HepG2 (cell line): Measurements from ENCODE around the gene RGL1. TPM values are rescaled to one million over a fixed set of nuclear protein-coding genes. Genes with fewer than 3 reads are reported as not detected.

ENCODE experiments used
- ATAC-seq: fragments of 200-7000 bp; cut with Tn5 transposase; 3 replicates; pipeline ENCODE4 v1.9.1; 2020; ENCODE audit warnings: mild to moderate bottlenecking, moderate library complexity
- BruUV-seq: library from RNA; stranded (reverse); fragments of 400-500 nt; replicated peaks from 2 replicates; lab custom pipeline; 2021; lab: Mats Ljungman, UMichigan
- CTCF ChIA-PET: fragments of 300-600 bp; formaldehyde crosslinking; extraction: SDS; loops from one replicate; lab custom pipeline; 2021; ENCODE audit warnings: low total read pairs, inconsistent platforms, low intra/inter-chr PET ratio; lab: Yijun Ruan, JAX
- POLR2A ChIA-PET: fragments of 350-600 bp; sonication (Branson Sonifier 250); formaldehyde crosslinking; loops from one replicate; lab custom pipeline; 2020; ENCODE audit warnings: antibody characterized with exemption, inconsistent platforms; lab: Yijun Ruan, JAX
- DNase-seq: peaks from one replicate; pipeline ENCODE4 v3.0.0-alpha.2; 2015; ENCODE audit warnings: low spot score
- FAIRE-seq: peaks from 3 replicates; lab custom pipeline; 2011; peaks lifted over from hg19 to GRCh38; lab: Jason Lieb, UNC
- H2AFZ ChIP-seq: one replicate; pipeline ENCODE4 v1.6.1; 2011; ENCODE audit warnings: low read length, inconsistent platforms
- H3K27ac ChIP-seq: fragments of 300-600 bp; 3 replicates; pipeline ENCODE4 v1.8.0; 2011; ENCODE audit warnings: mixed run types, mild to moderate bottlenecking, mixed read lengths, low read length, inconsistent platforms; ENCODE audit not compliant: insufficient read depth; ENCODE audit errors: extremely low read length
- H3K27me3 ChIP-seq, 2 experiments: fragments of 200-600 bp in 1 of 2; 2 replicates in 1 of 2; 3 replicates in 1 of 2; pipeline versions ENCODE4 v1.6.0 to v1.8.0; 2011; ENCODE audit warnings: low read length in 2 of 2, mild to moderate bottlenecking in 2 of 2, moderate library complexity in 2 of 2, inconsistent platforms in 1 of 2; ENCODE audit not compliant: insufficient read depth in 2 of 2, control insufficient read depth in 1 of 2
- H3K36me3 ChIP-seq, 2 experiments: fragments of 200-600 bp in 1 of 2; replicated peaks in 1 of 2; 2 replicates in 1 of 2; 3 replicates in 1 of 2; pipeline versions ENCODE4 v1.5.1 to v1.8.0; 2011; ENCODE audit warnings: low read length in 2 of 2, inconsistent platforms in 1 of 2; ENCODE audit not compliant: insufficient read depth in 2 of 2, control insufficient read depth in 1 of 2
- H3K4me1 ChIP-seq: 2 replicates; pipeline ENCODE4 v1.5.1; 2012; ENCODE audit warnings: low read length, inconsistent platforms; ENCODE audit not compliant: insufficient read depth
- H3K4me2 ChIP-seq: 2 replicates; pipeline ENCODE4 v1.6.0; 2011; ENCODE audit warnings: low read depth, low read length, inconsistent platforms
- H3K4me3 ChIP-seq, 3 experiments: fragments of 200-600 bp in 1 of 3; sonication (generic), shearing (Covaris generic) in 1 of 3; replicated peaks in 1 of 3; 2 replicates each; pipeline ENCODE4 v1.5.1; 2011 to 2016; ENCODE audit warnings: low read length in 3 of 3, inconsistent platforms in 2 of 3, low read depth in 2 of 3, mild to moderate bottlenecking in 2 of 3, control low read depth in 1 of 3, mixed read lengths in 1 of 3; ENCODE audit not compliant: insufficient read depth in 1 of 3
- H3K79me2 ChIP-seq: one replicate; pipeline ENCODE4 v1.6.1; 2011; ENCODE audit warnings: low read length, inconsistent platforms; ENCODE audit not compliant: insufficient read depth
- H3K9ac ChIP-seq: 2 replicates; pipeline ENCODE4 v1.6.0; 2011; ENCODE audit warnings: mild to moderate bottlenecking, low read depth, low read length, inconsistent platforms; ENCODE audit not compliant: insufficient read depth
- H3K9me3 ChIP-seq: 2 replicates; pipeline ENCODE4 v1.5.1; 2012; ENCODE audit warnings: mild to moderate bottlenecking, low read length
- H4K20me1 ChIP-seq: 2 replicates; pipeline ENCODE4 v1.6.0; 2011; ENCODE audit warnings: inconsistent platforms, mild to moderate bottlenecking, low read length, moderate library complexity; ENCODE audit not compliant: insufficient read depth
- AHR ChIP-seq: IDR thresholded peaks from 2 replicates; pipeline ENCODE4 v1.6.1; 2018; ENCODE audit warnings: missing genetic modification reagents, missing compliant biosample characterization
- DPF2 ChIP-seq: sonication (generic); formaldehyde crosslinking; IDR thresholded peaks from 2 replicates; pipeline ENCODE4 v1.4.0; 2020; ENCODE audit warnings: mild to moderate bottlenecking, low read depth, missing genetic modification reagents, borderline replicate concordance
- EED ChIP-seq: sonication (generic); formaldehyde crosslinking; IDR thresholded peaks from 2 replicates; pipeline ENCODE4 v1.5.0; 2020; ENCODE audit warnings: mild to moderate bottlenecking, missing genetic modification reagents
- FOXM1 ChIP-seq: sonication (generic); formaldehyde crosslinking; IDR thresholded peaks from 2 replicates; pipeline ENCODE4 v1.5.0; 2020; ENCODE audit warnings: missing genetic modification reagents
- GATAD1 ChIP-seq: IDR thresholded peaks from 2 replicates; pipeline ENCODE4 v1.6.1; 2016; ENCODE audit warnings: missing genetic modification reagents, missing compliant biosample characterization
- ZKSCAN8 ChIP-seq: IDR thresholded peaks from 2 replicates; pipeline ENCODE4 v1.6.1; 2016; ENCODE audit warnings: borderline replicate concordance, missing genetic modification reagents, missing compliant biosample characterization
- ZNF24 ChIP-seq: fragments of 450-650 bp; IDR thresholded peaks from 2 replicates; pipeline ENCODE4 v1.6.1; 2017; ENCODE audit warnings: antibody characterized with exemption, mild to moderate bottlenecking
- ZNF547 ChIP-seq: sonication (generic); formaldehyde crosslinking; IDR thresholded peaks from 2 replicates; pipeline ENCODE4 v1.5.1; 2020; ENCODE audit warnings: mild to moderate bottlenecking, missing genetic modification reagents
- ZNF646 ChIP-seq: sonication (generic); formaldehyde crosslinking; IDR thresholded peaks from 2 replicates; pipeline ENCODE4 v1.9.0; 2021; ENCODE audit warnings: mild to moderate bottlenecking, missing genetic modification reagents
- WGBS: methylation state at CpG from one replicate; pipeline ENCODE4 v1.1.6; 2017; ENCODE audit warnings: low lambda C conversion rate; 5-methylcytosine and 5-hydroxymethylcytosine counted together
- in situ Hi-C: cut with HindIII; loops from 2 replicates; pipeline ENCODE4 v1.10.0; 2017; ENCODE audit warnings: low pct_unique_long_range_greater_than_20kb; ENCODE audit not compliant: extremely low pct_ligation_motif_present
- intact Hi-C: fragments of 100-400 bp; cut with micrococcal nuclease; formaldehyde crosslinking; loops from one replicate; pipeline ENCODE4 v1.10.0; 2022; ENCODE audit not compliant: unreplicated experiment
- polyA plus RNA-seq, 8 experiments: library from polyadenylated mRNA; depleted of rRNA in 3 of 8; stranded (reverse) in 7 of 8; unstranded in 1 of 8; fragments of >200 nt; fragmentation: Illumina TruSeq in 4 of 8; extraction: Trizol in 4 of 8; gene quantifications; 2 replicates each; pipeline versions ENCODE4 v1.2.1 to v1.2.3, GENCODE V29; 2011 to 2016; ENCODE audit warnings: low read depth in 4 of 8, missing spikeins in 1 of 8, mixed read lengths in 1 of 8; ENCODE audit not compliant: insufficient read depth in 1 of 8
- total RNA-seq, 5 experiments: library from RNA; depleted of rRNA; stranded (reverse); fragments of >200 nt; fragmentation: Illumina TruSeq; extraction: Trizol; gene quantifications; 2 replicates each; pipeline ENCODE4 v1.2.3, GENCODE V29; 2016; ENCODE audit warnings: low read depth in 1 of 5

RGL1 gene
- total and polyA plus RNA-seq, 2 of the 13 experiments (the other 11 are each of a cell fraction or from before 2014, with no cell fraction given), result 3.5 to 4.7 TPM

- WGBS, result 51% methylated on average over 4 of the region's 4 CpGs
- FAIRE-seq (no peak), DNase-seq (no peak), ATAC-seq (no peak)
- ChIA-PET CTCF (no interaction called here), POLR2A (no interaction called here)
- Histone ChIP-seq H3K4me2 (no peak overlapping the region), H3K4me1 (no peaks in the 10 kb centered on the region; the same call in 1 of the 2 replicates), H4K20me1 (no peaks in the 10 kb centered on the region), H3K9ac (no peak overlapping the region), H3K27me3 (no peaks in the 10 kb centered on the region), H3K36me3 (no peaks in the 10 kb centered on the region), H2AFZ (no peak overlapping the region), H3K4me3 (no peak overlapping the region), H3K9me3 (no peaks in the 10 kb centered on the region), H3K27ac (no peak overlapping the region), H3K79me2 (no peaks in the 10 kb centered on the region)
- intact Hi-C loops, result no loop called here
- in situ Hi-C loops, result loop anchor here (25.0 kb wide), 1 partner anchor 279 kb away; no protein-coding TSS in a partner anchor
- BruUV-seq, result no TSS peak
- TF ChIP-seq EED (CRISPR knock-in tag), result no peak
- no peak for TF ChIP-seq ZNF646 (CRISPR knock-in tag)
- no peak for TF ChIP-seq DPF2 (CRISPR knock-in tag)
- TF ChIP-seq GATAD1 (CRISPR knock-in tag), result no peak
- no peak for TF ChIP-seq ZNF24
- TF ChIP-seq FOXM1 (CRISPR knock-in tag), result no peak
- no peak for TF ChIP-seq ZNF547 (CRISPR knock-in tag)
- no peak for TF ChIP-seq AHR (CRISPR knock-in tag)
- TF ChIP-seq ZKSCAN8 (CRISPR knock-in tag), result no peak
- TF ChIP-seq, all 625 proteins: peak for 0
Observed at GRCh38 chr1:183933528-183934179, 128.7 kb downstream of the RGL1 start.
